ENCODE results near the gene ZPBP2. TPM values are rescaled to one million over a fixed set of nuclear protein-coding genes. Genes with fewer than 3 reads are reported as not detected.

ZPBP2 gene
- total RNA-seq, 1 experiment from 2014 or later: not detected

DNA sequence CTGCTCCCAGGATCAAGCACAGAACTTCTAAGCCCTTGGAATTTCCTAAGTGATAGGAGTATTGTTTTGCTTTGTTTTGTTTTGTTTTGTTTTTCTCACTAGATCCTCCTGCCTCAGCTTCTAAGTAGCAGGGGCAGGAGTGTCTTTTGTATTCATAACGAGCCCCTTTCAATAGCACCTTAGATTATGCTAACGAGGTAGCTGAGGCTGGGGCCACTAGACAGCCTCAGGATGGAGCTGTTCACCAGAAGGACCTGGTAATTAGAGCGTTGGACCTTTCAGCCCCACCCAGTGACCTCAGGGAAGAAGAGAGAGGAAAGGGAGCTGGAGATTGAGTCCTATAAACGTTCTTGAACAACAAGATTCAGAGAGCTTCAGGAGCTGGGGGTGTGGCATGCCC lies 47.5 kb upstream of the ZPBP2 start:
- DNase-seq (ENCODE audit: low read depth, low spot score) (no peak), ATAC-seq (no peak)
- ChIA-PET POLR2A (no interaction called here), CTCF (interaction anchor here (0.5 kb wide), 1 partner anchor 138 kb away, joined by 3 read pairs; no protein-coding TSS in a partner anchor)
- H3K4me1 ChIP-seq (ENCODE audit: control insufficient read depth, insufficient read depth, low read length): no peaks in the 10 kb centered on the region
- TF ChIP-seq SIN3A (IDR thresholded peaks at IDR 0.05; ENCODE audit: borderline replicate concordance, insufficient read depth, low read depth, low read length) (no peak), REST (IDR thresholded peaks at IDR 0.05; ENCODE audit: insufficient read depth in 1 of 2, low read depth in 2 of 2, low read length in 1 of 2) (no peak)
- H3K4me3 ChIP-seq (ENCODE audit: low read depth in 2 of 2, low read length in 2 of 2): no peak overlapping the region
- peaks cover 3% of the 10 kb centered on the region; the same call in 1 of the 2 replicates for H3K27me3 ChIP-seq (ENCODE audit: control insufficient read depth, insufficient read depth, low read length)
- intact Hi-C loops (cut with micrococcal nuclease; ENCODE audit: unreplicated experiment): no loop called here
- in situ Hi-C loops (cut with HindIII; ENCODE audit: low pct_unique_long_range_greater_than_20kb, low sequenced_read_pairs): no loop called here
- H3K27ac ChIP-seq (ENCODE audit: low read length): no peak overlapping the region
- BruUV-seq (replicated peaks): no TSS peak
- no peaks in the 10 kb centered on the region for H3K36me3 ChIP-seq (ENCODE audit: control insufficient read depth, insufficient read depth, low read length)
- H3K9me3 ChIP-seq (ENCODE audit: control insufficient read depth, insufficient read depth, low read depth, low read length): no peaks in the 10 kb centered on the region

DNA sequence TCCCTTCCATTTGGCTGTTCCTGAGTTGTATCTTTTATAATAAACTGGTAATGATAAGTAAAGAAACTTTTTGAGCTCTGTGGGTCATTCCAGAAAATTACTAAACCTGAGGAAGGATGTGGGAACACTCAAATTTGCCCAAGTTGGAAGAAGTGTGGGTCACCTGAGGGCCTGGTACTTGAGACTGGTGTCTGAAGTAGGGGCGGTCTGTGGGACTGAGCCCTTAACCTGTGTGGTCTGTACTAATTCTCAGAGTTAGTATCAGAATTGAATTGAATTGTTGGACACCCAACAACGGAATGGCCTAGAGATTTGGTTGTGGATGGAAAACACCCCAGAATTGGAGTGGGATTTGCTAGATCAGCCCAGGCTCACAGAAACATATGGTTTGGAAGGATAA lies 47.0 kb upstream of the ZPBP2 start:
- H3K27me3 ChIP-seq (ENCODE audit: control insufficient read depth, insufficient read depth, low read length): peaks cover 3% of the 10 kb centered on the region; the same call in 1 of the 2 replicates
- H3K9me3 ChIP-seq (ENCODE audit: control insufficient read depth, insufficient read depth, low read depth, low read length): no peaks in the 10 kb centered on the region
- DNase-seq (ENCODE audit: low read depth, low spot score) (no peak), ATAC-seq (no peak)
- no peak overlapping the region for H3K4me3 ChIP-seq (ENCODE audit: low read depth in 2 of 2, low read length in 2 of 2)
- CTCF ChIA-PET: interaction anchor here (0.5 kb wide), 1 partner anchor 138 kb away, joined by 3 read pairs; no protein-coding TSS in a partner anchor
- TF ChIP-seq REST (IDR thresholded peaks at IDR 0.05; ENCODE audit: insufficient read depth in 1 of 2, low read depth in 2 of 2, low read length in 1 of 2) (no peak), TCF7L2 (IDR thresholded peaks at IDR 0.05; ENCODE audit: low read depth, low read length) (no peak), POLR2AphosphoS5 (IDR thresholded peaks at IDR 0.05; ENCODE audit: low read depth, low read length) (no peak), CTCF (IDR thresholded peaks at IDR 0.05) (no peak), SIN3A (IDR thresholded peaks at IDR 0.05; ENCODE audit: borderline replicate concordance, insufficient read depth, low read depth, low read length) (no peak)
- no TSS peak for BruUV-seq (replicated peaks)
- intact Hi-C loops (cut with micrococcal nuclease; ENCODE audit: unreplicated experiment): no loop called here
- POLR2A ChIA-PET: no interaction called here
- in situ Hi-C loops (cut with HindIII; ENCODE audit: low pct_unique_long_range_greater_than_20kb, low sequenced_read_pairs): no loop called here
- H3K27ac ChIP-seq (ENCODE audit: low read length): no peak overlapping the region
- H3K36me3 ChIP-seq (ENCODE audit: control insufficient read depth, insufficient read depth, low read length): no peaks in the 10 kb centered on the region
- H3K4me1 ChIP-seq (ENCODE audit: control insufficient read depth, insufficient read depth, low read length): no peaks in the 10 kb centered on the region

Measured in Panc1 (cell line).